Coronary artery (tissue), 2 donors: ENCODE results near the gene NBAS.

Experiments used
- DNase-seq: peaks from one replicate; pipeline ENCODE4 v3.0.0-alpha.2; 2017; ENCODE audit warnings: low spot score
- H3K27ac ChIP-seq, 2 donors: fragments of 200-600 bp; sonication (generic); one replicate each; pipeline ENCODE4 v1.5.1; 2016 to 2019
- H3K4me3 ChIP-seq: fragments of 200-600 bp; sonication (generic); 2 replicates; pipeline ENCODE4 v1.5.1; 2016; ENCODE audit warnings: mild to moderate bottlenecking, moderate library complexity
- CTCF ChIP-seq: fragments of 200-600 bp; sonication (generic); IDR thresholded peaks from one replicate; pipeline ENCODE4 v1.5.1; 2019; ENCODE audit warnings: antibody characterized with exemption

The NBAS gene

GRCh38 chr2:15538792-15539191 lies 22.3 kb downstream of the NBAS start:
- no peak overlapping the region for H3K27ac ChIP-seq
- DNase-seq = no peak
- TF ChIP-seq CTCF = no peak
- H3K4me3 ChIP-seq = no peak overlapping the region

GRCh38 chr2:15533860-15534480 lies 27.2 kb downstream of the NBAS start:
- DNase-seq = no peak
- Histone ChIP-seq H3K27ac (no peak overlapping the region), H3K4me3 (no peak overlapping the region)
- TF ChIP-seq CTCF = no peak

DNA sequence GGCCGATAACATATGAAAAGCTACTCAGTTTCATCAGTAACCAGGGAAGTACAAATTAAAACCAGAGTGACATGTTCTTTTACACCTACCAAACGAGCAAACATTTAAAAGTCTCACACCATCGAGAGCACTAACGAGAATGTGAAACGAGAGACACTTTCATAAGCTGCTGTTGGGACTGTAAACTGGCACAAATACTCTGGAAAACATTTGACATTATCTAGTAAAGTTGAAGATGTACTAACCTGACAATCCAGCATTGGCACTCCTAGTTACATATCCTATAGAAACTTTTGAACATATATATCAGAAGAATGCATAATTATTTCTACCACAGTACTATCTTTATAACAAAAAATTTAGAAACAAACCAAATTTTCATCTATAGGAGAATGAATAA lies 28.1 kb downstream of the NBAS start:
- Histone ChIP-seq H3K4me3 (no peak overlapping the region), H3K27ac (no peak overlapping the region)
- no peak for DNase-seq
- TF ChIP-seq CTCF = no peak

- H3K4me3 ChIP-seq = no peak overlapping the region
- DNase-seq = no peak
- no peak overlapping the region for H3K27ac ChIP-seq
- TF ChIP-seq CTCF = no peak
These were observed 29.9 kb downstream of the NBAS start for GRCh38 chr2:15531095-15531854.

DNA sequence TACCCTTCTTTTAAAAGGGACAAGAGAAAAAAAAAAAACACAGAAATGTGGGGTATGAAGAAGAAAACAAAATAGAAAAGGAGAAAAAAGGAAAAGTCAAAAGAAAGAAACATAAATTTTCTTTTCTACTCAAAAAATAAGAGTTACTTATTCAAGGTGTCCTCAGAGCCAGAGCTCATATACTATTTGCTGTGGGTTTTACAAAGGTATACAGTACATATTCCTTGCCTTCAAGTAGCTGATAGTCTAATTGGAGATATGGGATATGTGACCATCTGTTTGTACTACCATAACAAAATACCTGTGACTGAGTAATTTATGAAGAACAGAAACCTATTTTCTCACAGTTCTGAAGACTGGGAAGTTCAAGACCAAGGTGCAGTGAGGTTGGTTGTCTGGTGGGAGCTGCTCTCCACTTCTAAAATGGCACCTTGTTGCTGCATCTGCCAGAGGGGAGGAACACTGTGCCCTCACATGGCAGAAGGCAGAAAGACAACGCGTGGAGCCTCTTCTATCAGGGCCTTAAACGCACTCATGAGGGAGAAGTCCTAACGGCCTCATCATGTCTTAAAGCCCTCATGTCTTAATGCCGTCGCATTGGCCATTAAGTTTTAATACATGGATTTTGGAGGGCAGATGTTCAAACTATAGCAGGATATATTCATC lies 33.9 kb downstream of the NBAS start:
- no peak overlapping the region for H3K4me3 ChIP-seq
- DNase-seq = no peak
- no peak overlapping the region for H3K27ac ChIP-seq
- TF ChIP-seq CTCF = no peak

GRCh38 chr2:15521641-15522181 lies 39.4 kb downstream of the NBAS start:
- no peak for DNase-seq
- no peak for TF ChIP-seq CTCF
- Histone ChIP-seq H3K27ac (no peak overlapping the region), H3K4me3 (no peak overlapping the region)
